Measurements from ENCODE around the gene NCBP2. TPM values are rescaled to one million over a fixed set of nuclear protein-coding genes. Genes with fewer than 3 reads are reported as not detected.

The NCBP2 gene
- total RNA-seq: 10 to 100 TPM; 71.4 to 84.3 TPM

DNA sequence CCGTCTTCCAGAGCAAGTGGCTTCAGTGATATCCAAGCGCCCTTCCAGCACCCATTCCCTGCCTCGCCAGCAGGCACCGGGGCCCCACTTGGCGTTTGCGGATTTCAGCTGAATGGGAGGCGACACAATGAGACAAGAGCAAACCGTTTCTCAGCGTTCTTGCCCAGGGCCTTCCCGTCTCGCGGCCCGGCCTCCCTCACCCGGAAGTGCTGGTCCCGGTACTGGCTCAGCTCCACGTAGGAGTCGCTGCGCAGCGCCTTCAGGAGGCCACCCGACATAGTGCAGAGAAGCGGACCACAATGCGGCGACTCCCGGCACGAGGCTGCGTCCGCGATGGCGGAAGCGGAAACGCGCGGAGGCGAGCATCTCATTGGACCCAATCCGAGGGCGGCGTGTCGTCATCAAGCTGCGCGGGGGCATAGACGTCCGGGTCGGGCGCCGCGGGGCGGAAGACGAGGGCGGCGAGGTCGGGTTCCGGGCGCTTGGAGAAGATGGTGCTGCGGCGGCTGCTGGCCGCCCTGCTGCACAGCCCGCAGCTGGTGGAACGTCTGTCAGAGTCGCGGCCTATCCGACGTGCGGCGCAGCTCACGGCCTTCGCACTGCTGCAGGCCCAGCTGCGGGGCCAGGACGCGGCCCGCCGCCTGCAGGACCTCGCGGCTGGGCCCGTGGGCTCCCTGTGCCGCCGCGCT lies at the start of gene NCBP2:
Gene NCBP2 (minus strand): TSS at position 303 of the 689 bp plus-strand sequence. CDS start 25 bp downstream, at position 278.
- peak; percentile 100 for DNase-seq
- H3K4me1 Mint-ChIP-seq (ENCODE audit: low read depth): peaks cover 66% of the 10 kb centered on the region
- H3K36me3 Mint-ChIP-seq (ENCODE audit: insufficient read depth in 2 of 2): peaks cover 8 to 15% of the 10 kb centered on the region in 2 donors
- peak within 1 kb of the TSS; percentile 98 for H3K4me3 Mint-ChIP-seq
- no peaks in the 10 kb centered on the region for H3K9me3 Mint-ChIP-seq
- H3K27me3 Mint-ChIP-seq (ENCODE audit: low read depth): no peaks in the 10 kb centered on the region
- H3K27ac Mint-ChIP-seq: peak within 1 kb of the TSS; percentile 98
- peak; percentile 94 for ATAC-seq (replicated peaks in 1 of 2)

DNA sequence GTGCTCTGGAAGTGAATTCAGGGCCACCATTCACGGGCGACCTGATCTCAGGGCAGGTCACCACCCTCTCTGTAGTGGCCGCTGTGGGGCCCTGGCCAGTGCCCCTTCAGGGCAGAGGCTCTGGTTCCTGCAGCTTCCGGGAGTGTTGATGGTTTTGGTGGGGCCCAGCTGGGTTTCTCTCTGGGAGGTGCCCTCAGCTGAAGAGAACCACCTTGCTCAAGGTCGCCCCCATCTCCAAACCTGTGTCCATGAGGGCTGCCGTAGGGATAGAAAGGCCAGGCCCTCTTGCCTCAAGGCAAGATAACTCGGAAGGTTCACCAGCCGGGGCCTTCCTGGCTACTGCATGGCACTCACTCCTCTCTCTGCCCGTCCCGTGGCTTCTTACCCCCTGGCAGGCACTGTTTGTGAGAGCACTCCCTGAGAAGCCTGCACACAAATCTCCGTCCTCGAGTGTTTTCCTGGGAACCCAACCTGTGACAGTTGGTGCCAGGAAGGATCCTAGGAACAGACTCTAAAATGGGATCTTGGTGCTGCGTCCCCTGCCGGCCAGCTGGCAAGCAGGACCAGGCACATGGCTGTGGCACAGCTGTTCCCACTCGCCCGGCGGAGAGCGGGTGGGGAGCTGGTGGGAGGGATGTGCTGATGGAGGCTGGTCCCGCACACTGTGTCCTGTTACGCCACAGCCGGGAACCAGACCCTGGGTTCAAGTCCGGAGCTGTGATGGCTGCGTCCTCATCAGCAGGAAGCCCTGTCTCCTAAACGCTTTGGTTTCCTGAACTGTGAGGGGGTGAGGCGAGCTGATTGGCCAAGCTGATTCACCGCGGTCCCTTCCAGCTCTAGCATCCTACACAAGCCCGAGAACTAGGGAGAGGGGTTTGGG lies 49.5 kb upstream of the NCBP2 start:
- Mint-ChIP-seq H3K36me3 (ENCODE audit: insufficient read depth in 2 of 2) (no peaks in the 10 kb centered on the region), H3K4me3 (no peak overlapping the region), H3K27ac (no peak overlapping the region), H3K9me3 (no peaks in the 10 kb centered on the region), H3K4me1 (ENCODE audit: low read depth) (no peaks in the 10 kb centered on the region), H3K27me3 (ENCODE audit: low read depth) (no peaks in the 10 kb centered on the region)
- DNase-seq (no peak), ATAC-seq (replicated peaks in 1 of 2) (no peak)

DNA sequence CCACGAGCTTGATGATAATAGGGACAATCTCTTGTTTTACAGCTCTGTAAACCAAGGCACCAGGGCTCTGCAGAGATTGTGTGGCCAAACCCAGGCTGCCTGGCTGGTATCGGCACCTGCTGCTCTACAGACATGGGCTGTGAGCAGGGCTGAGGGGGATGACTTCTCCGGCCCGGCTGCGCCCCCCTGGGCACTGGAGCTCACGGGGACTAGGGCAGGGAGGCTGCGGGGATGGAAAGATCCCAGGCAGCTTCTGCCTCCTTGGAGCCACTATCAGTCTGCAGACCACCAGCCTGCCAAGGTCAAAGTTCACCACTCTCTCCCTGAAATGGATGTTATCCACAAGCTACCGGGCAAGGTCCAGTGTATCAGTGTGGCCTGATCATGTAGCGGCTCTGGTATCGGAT lies 48.3 kb upstream of the NCBP2 start:
- ATAC-seq (replicated peaks in 1 of 2): no peak

DNA sequence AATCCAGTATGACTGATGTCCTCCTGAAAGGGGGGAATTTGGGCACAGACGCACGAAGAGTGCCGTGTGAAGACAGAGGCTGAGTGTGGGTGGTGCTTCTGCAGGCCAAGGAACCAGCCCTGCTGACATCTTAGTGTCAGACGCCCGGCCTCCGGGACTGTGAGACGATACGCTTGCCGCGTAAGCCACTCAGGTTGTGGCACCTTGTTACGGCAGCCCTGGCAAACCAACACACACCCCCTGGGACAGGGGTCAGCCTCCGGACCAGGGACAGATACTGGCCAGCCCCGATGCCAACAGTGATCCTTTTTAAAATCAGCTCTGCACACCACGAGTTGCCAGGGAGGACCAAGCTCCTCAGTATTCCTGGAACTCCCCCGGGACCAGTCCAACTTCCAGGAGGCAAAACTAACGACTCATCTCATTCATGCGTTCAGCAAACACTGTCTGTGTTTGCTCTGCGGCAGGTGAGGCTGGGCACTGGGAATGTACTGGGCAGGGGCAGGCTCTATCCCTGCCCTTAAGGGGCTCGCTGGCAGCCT lies 47.5 kb upstream of the NCBP2 start:
- Mint-ChIP-seq H3K27me3 (ENCODE audit: low read depth) (no peaks in the 10 kb centered on the region), H3K4me1 (ENCODE audit: low read depth) (no peaks in the 10 kb centered on the region), H3K27ac (no peak overlapping the region), H3K36me3 (ENCODE audit: insufficient read depth in 2 of 2) (no peaks in the 10 kb centered on the region), H3K4me3 (no peak overlapping the region), H3K9me3 (no peaks in the 10 kb centered on the region)
- no peak for DNase-seq
- ATAC-seq (replicated peaks in 1 of 2): no peak

More for the DNA sequence above, 48.3 kb upstream of the NCBP2 start:
- DNase-seq: no peak
- H3K36me3 Mint-ChIP-seq (ENCODE audit: insufficient read depth in 2 of 2): no peaks in the 10 kb centered on the region
- no peaks in the 10 kb centered on the region for H3K27me3 Mint-ChIP-seq (ENCODE audit: low read depth)
- no peaks in the 10 kb centered on the region for H3K9me3 Mint-ChIP-seq
- H3K4me3 Mint-ChIP-seq: no peak overlapping the region
- no peak overlapping the region for H3K27ac Mint-ChIP-seq
- H3K4me1 Mint-ChIP-seq (ENCODE audit: low read depth): no peaks in the 10 kb centered on the region

DNA sequence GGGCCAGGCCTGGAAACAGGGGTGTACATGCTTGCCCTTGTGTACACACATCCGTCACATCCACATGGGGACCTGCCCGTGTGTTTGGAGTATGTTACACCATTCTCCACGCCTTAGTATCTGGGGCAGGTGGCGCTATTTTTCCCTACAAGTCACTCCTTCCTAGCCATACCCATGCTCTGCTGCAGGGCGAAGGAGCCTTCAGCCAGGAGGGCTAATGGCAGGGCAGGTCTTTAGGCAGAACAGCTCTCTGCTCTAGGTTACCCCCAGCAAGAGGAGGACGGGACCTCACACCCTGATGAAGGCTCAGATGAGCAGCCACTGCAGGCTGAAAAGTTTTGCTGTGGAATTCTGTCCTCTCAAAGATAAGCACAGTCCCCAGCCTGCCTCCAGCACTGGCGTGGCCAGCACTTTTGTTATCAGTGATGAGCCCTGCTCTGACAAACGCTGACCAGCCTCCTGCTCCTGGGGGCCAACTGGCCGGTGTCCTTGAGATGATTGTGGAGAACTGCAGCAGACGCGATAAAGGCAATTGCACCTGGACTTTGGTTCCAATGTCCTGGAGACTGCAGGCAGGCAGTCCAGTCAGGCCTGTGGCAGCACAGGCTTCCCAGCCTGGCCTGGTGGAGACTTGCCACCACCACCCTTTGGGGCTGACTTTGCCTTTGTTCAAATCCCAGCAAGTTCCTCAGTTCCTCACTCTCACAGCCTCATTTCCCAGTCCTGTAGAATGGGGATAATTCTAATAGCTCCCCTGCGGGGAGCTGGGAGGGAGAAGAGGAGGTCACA lies 46.1 kb upstream of the NCBP2 start:
- DNase-seq (no peak), ATAC-seq (replicated peaks in 1 of 2) (peak in 1 of 2 donors; percentile 9)
- Mint-ChIP-seq H3K4me1 (ENCODE audit: low read depth) (no peaks in the 10 kb centered on the region), H3K9me3 (peaks cover 0 to under 1% of the 10 kb centered on the region in 2 donors), H3K4me3 (no peak overlapping the region), H3K36me3 (ENCODE audit: insufficient read depth in 2 of 2) (peaks cover 0 to 3% of the 10 kb centered on the region in 2 donors), H3K27me3 (ENCODE audit: low read depth) (no peaks in the 10 kb centered on the region), H3K27ac (no peak overlapping the region)

DNA sequence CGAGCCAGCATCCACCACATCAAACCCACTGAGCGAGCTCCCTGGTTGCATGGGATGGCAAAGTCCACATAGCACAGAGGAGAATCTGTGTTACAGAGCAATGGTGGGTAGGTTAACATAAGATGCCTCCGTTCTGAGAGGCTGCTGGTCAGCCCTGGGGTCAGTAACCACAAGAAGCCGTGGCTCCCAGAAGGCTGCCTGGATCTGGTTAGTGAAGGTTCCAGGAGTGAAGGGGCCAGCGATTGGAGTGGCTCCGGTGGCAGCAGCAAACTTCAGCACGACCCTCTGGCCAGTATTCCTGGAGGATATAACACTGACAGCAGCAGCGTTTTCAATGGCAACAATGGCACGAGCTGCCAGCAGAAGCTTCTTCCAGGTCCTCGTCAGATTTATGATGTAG lies 44.7 kb upstream of the NCBP2 start:
- Mint-ChIP-seq H3K27ac (no peak overlapping the region), H3K27me3 (ENCODE audit: low read depth) (no peaks in the 10 kb centered on the region), H3K9me3 (peaks cover 4 to 5% of the 10 kb centered on the region in 2 donors), H3K4me3 (no peak overlapping the region), H3K36me3 (ENCODE audit: insufficient read depth in 2 of 2) (peaks cover 4 to 7% of the 10 kb centered on the region in 2 donors), H3K4me1 (ENCODE audit: low read depth) (no peaks in the 10 kb centered on the region)
- ATAC-seq (replicated peaks in 1 of 2) (no peak), DNase-seq (no peak)

DNA sequence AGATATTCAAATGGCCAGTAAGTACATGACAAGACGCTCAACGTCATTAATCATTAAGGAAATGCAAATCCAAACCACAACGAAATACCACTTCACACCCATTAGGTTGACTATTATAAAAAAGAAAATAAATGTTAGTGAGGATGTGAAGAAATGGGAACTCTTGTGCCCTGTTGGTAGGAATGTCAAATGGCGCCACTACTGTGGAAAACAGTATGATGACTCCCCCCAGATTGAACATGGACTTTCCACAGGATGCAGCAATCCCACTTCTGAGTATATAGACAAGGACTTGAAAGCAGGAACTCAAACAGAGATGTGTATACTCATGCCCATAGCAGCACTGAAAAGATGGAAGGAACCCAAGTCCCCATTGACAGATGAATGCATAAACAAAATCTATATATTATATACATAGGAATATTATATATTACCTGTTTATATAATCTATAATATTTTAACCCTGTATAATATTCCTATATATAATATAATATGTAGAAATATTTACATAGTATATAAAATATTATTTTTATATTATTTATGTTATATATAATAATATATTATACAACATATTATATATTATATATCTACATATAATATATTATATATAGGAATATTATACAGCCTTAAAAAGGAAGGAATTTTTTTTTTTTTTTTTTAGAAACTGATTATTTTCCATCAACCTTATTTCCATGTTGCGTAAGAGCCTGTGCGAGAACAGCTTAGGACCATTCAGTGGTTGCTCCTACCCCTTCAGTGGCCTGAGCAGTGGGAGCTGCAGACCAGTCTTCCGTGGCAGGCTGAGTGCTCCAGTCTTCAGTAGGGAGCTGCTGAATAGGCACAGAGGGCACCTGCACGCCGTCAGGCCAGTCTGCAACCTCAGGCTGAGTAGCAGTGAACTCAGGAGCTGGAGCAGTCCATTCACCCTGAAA lies 43.9 kb upstream of the NCBP2 start:
- H3K4me3 Mint-ChIP-seq: no peak overlapping the region

DNA sequence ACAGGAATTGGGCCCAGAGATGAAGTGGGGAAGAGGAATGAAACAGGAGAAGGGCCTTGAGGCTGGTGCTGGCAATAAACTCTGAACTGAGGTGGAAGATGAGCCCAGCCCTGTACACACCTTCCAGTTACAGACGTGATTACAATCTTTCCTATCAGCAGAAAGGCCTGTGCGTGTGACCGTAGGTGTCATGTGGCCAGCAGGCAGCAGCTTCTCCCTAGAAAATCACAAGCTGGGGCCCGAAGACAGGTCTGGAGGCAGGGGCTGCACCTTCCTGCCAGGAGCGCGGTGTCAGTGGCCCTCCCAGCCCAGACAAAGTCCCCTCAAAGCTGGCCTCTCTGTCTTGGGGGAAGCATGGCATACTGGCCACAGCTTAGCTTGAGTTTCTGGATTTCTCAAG lies 43.0 kb upstream of the NCBP2 start:
- no peak for DNase-seq
- H3K27me3 Mint-ChIP-seq (ENCODE audit: low read depth): no peaks in the 10 kb centered on the region
- no peak overlapping the region for H3K27ac Mint-ChIP-seq
- no peak for ATAC-seq (replicated peaks in 1 of 2)
- peaks cover 6 to 10% of the 10 kb centered on the region in 2 donors for H3K36me3 Mint-ChIP-seq (ENCODE audit: insufficient read depth in 2 of 2)
- H3K4me1 Mint-ChIP-seq (ENCODE audit: low read depth): no peaks in the 10 kb centered on the region
- H3K9me3 Mint-ChIP-seq: peaks cover 4 to 5% of the 10 kb centered on the region in 2 donors
- no peak overlapping the region for H3K4me3 Mint-ChIP-seq

More for the DNA sequence above, 43.9 kb upstream of the NCBP2 start:
- Mint-ChIP-seq H3K9me3 (peaks cover 4 to 5% of the 10 kb centered on the region in 2 donors), H3K27me3 (ENCODE audit: low read depth) (no peaks in the 10 kb centered on the region), H3K27ac (no peak overlapping the region), H3K36me3 (ENCODE audit: insufficient read depth in 2 of 2) (peaks cover 6 to 10% of the 10 kb centered on the region in 2 donors), H3K4me1 (ENCODE audit: low read depth) (no peaks in the 10 kb centered on the region)
- ATAC-seq (replicated peaks in 1 of 2) (no peak), DNase-seq (no peak)

DNA sequence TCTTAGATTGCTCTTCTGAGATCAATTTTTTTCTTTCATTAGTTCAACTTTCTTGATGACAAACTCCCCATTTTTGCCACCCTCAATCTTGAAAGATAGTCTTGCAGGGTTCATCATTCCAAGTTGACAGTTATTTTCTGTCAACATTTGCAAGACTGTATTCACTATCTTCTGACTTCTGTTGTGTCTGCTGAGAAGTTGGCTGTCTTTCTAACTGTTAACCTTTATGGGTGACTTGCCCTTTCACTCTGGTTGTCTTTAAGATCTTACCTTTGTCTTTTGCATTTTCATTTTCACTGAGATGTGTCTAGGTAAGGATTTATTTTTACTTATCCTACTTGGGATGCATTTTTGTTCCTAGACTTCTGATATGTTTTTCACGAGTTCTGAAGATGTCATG lies 40.9 kb upstream of the NCBP2 start:
- peaks cover 9% of the 10 kb centered on the region for H3K27me3 Mint-ChIP-seq (ENCODE audit: low read depth)
- H3K36me3 Mint-ChIP-seq (ENCODE audit: insufficient read depth in 2 of 2): peaks cover 6 to 10% of the 10 kb centered on the region in 2 donors
- no peak overlapping the region for H3K27ac Mint-ChIP-seq
- H3K4me3 Mint-ChIP-seq: no peak overlapping the region
- no peak for ATAC-seq (replicated peaks in 1 of 2)
- H3K9me3 Mint-ChIP-seq: peaks cover 4 to 5% of the 10 kb centered on the region in 2 donors
- no peak for DNase-seq
- peaks cover 10% of the 10 kb centered on the region for H3K4me1 Mint-ChIP-seq (ENCODE audit: low read depth)

DNA sequence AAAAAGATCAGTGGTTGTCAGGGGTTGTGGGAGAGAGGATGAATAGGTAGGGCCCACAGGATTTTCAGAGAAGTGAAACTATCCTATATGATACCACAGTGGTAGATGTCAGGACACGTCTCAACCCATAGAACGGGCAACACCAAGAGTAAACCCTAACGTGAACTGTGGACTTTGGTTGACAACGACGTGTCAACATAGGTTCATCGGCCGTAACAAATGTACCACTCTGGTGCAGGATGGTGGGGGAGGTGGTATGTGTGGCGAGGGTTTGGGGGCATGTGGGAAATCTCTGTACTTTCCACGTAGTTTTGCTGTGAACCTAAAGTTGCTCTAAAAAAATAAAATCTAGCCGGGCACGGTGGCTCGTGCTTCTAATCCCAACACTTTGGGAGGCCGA lies 39.3 kb upstream of the NCBP2 start:
- Mint-ChIP-seq H3K27ac (no peak overlapping the region), H3K36me3 (ENCODE audit: insufficient read depth in 2 of 2) (peaks cover 6 to 10% of the 10 kb centered on the region in 2 donors), H3K4me3 (no peak overlapping the region), H3K9me3 (peaks cover 4 to 5% of the 10 kb centered on the region in 2 donors), H3K4me1 (ENCODE audit: low read depth) (peaks cover 10% of the 10 kb centered on the region), H3K27me3 (ENCODE audit: low read depth) (peaks cover 13% of the 10 kb centered on the region)
- ATAC-seq (replicated peaks in 1 of 2) (no peak), DNase-seq (no peak)

DNA sequence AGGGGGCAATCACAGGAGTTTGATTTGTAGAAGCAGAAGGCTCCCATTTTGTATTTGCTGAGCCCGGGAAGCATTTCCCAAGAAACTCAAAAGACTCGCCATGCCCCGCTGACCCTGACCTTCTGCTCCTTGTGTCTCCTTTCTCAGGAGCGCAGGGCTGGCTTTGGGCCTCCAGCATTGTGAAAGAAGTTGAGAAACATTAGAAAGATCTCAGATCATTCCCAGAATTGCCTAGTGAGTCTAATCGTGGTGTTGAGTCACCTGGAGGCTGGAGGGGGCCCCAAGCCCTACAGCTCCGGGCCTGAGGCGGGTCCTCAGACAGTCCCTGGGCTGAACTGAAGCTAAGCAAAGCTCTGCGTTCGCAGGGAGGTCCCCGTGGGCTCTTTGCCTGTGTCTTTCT lies 37.2 kb upstream of the NCBP2 start:
- DNase-seq (no peak), ATAC-seq (replicated peaks in 1 of 2) (no peak)
- H3K4me3 Mint-ChIP-seq: no peak overlapping the region
- peaks cover 10% of the 10 kb centered on the region for H3K4me1 Mint-ChIP-seq (ENCODE audit: low read depth)
- no peak overlapping the region for H3K27ac Mint-ChIP-seq
- H3K9me3 Mint-ChIP-seq: peaks cover 4 to 5% of the 10 kb centered on the region in 2 donors
- peaks cover 6 to 10% of the 10 kb centered on the region in 2 donors for H3K36me3 Mint-ChIP-seq (ENCODE audit: insufficient read depth in 2 of 2)
- peaks cover 23% of the 10 kb centered on the region for H3K27me3 Mint-ChIP-seq (ENCODE audit: low read depth)

DNA sequence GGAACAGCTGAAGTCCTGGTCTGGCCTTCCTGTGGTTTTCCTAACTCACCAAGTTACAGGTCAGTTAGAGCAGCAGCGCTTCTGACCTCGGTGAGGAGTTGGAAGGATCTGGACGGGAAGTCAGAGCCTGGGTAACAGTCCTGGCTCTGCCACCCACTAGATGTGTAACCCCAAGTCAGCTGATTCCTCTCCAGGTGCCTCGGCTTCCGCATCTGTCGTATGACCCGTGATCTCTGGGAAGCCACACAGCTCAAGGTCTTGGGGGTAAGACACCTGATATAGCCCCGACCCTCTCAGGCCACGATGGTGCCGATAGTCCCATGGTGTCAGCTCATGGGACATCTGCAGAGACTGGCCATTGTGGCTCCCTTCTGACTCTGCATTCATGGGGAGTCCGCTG lies 34.6 kb upstream of the NCBP2 start:
- no peaks in the 10 kb centered on the region for H3K9me3 Mint-ChIP-seq
- no peak overlapping the region for H3K4me3 Mint-ChIP-seq
- H3K27ac Mint-ChIP-seq: no peak overlapping the region
- peaks cover 25% of the 10 kb centered on the region for H3K27me3 Mint-ChIP-seq (ENCODE audit: low read depth)
- no peak for ATAC-seq (replicated peaks in 1 of 2)
- H3K36me3 Mint-ChIP-seq (ENCODE audit: insufficient read depth in 2 of 2): peaks cover 2 to 3% of the 10 kb centered on the region in 2 donors
- no peak for DNase-seq
- peaks cover 10% of the 10 kb centered on the region for H3K4me1 Mint-ChIP-seq (ENCODE audit: low read depth)
